ENCODE measurements around the gene GNG12. TPM values are rescaled to one million over a fixed set of nuclear protein-coding genes. Genes with fewer than 3 reads are reported as not detected.

GNG12 gene
- total and polyA plus RNA-seq, 8 donors, result 51.2 to 71.9 (median 57.1) TPM

GRCh38 chr1:67690018-67690363 lies 143.3 kb downstream of the GNG12 start:
- no peak for TF ChIP-seq CTCF (IDR thresholded peaks at IDR 0.05)
- peaks cover 0 to 25% of the 10 kb centered on the region in 2 donors for H3K36me3 ChIP-seq
- H3K9me3 ChIP-seq, result no peaks in the 10 kb centered on the region
- no peak overlapping the region for H3K4me3 ChIP-seq
- H3K4me1 ChIP-seq, result peaks cover 8 to 34% of the 10 kb centered on the region in 2 donors
- intact Hi-C loops (cut with DNase I), result no loop called here
- H3K27me3 ChIP-seq, result no peaks in the 10 kb centered on the region
- peak overlapping the region in 1 of 2 donors; percentile 97 for H3K27ac ChIP-seq
- ATAC-seq, result no peak
- no peak for DNase-seq

GRCh38 chr1:67689267-67690017 lies 143.8 kb downstream of the GNG12 start:
- Histone ChIP-seq H3K4me1 (peaks cover 9 to 36% of the 10 kb centered on the region in 2 donors), H3K27ac (peak overlapping the region in 1 of 2 donors; percentile 97), H3K4me3 (no peak overlapping the region), H3K27me3 (no peaks in the 10 kb centered on the region), H3K9me3 (no peaks in the 10 kb centered on the region), H3K36me3 (peaks cover 0 to 25% of the 10 kb centered on the region in 2 donors)
- no peak for TF ChIP-seq CTCF (IDR thresholded peaks at IDR 0.05)
- ATAC-seq, result no peak
- no peak for DNase-seq
- intact Hi-C loops (cut with DNase I), result loop anchor here in 1 of 2 donors (5.0 kb wide), 1 partner anchor 68 kb away; no protein-coding TSS in a partner anchor

GRCh38 chr1:67688526-67689219 lies 144.6 kb downstream of the GNG12 start:
- no peak for ATAC-seq
- no peak for DNase-seq
- intact Hi-C loops (cut with DNase I), result loop anchor here in 1 of 2 donors (5.0 kb wide), 1 partner anchor 69 kb away; no protein-coding TSS in a partner anchor
- peak overlapping the region in 1 of 2 donors; percentile 97 for H3K27ac ChIP-seq
- no peak overlapping the region for H3K4me3 ChIP-seq
- H3K9me3 ChIP-seq, result no peaks in the 10 kb centered on the region
- H3K4me1 ChIP-seq, result peaks cover 12 to 44% of the 10 kb centered on the region in 2 donors
- H3K27me3 ChIP-seq, result no peaks in the 10 kb centered on the region
- H3K36me3 ChIP-seq, result peaks cover 0 to 25% of the 10 kb centered on the region in 2 donors
- no peak for TF ChIP-seq CTCF (IDR thresholded peaks at IDR 0.05)

GRCh38 chr1:67687649-67688048 lies 145.6 kb downstream of the GNG12 start:
- Histone ChIP-seq H3K27me3 (no peaks in the 10 kb centered on the region), H3K9me3 (no peaks in the 10 kb centered on the region), H3K36me3 (peaks cover 0 to 25% of the 10 kb centered on the region in 2 donors), H3K4me1 (peaks cover 12 to 54% of the 10 kb centered on the region in 2 donors), H3K4me3 (peak overlapping the region in 1 of 2 donors; percentile 86), H3K27ac (peak overlapping the region in 1 of 2 donors; percentile 97)
- intact Hi-C loops (cut with DNase I), result loop anchor here in 1 of 2 donors (5.0 kb wide), 1 partner anchor 70 kb away; no protein-coding TSS in a partner anchor
- TF ChIP-seq CTCF (IDR thresholded peaks at IDR 0.05), result no peak
- ATAC-seq (no peak), DNase-seq (no peak)

GRCh38 chr1:67687198-67687545 lies 146.1 kb downstream of the GNG12 start:
- Histone ChIP-seq H3K27me3 (no peaks in the 10 kb centered on the region), H3K4me1 (peaks cover 12 to 56% of the 10 kb centered on the region in 2 donors), H3K27ac (peak overlapping the region; percentile 94 to 97), H3K9me3 (no peaks in the 10 kb centered on the region), H3K4me3 (peak overlapping the region; percentile 86 to 98), H3K36me3 (peaks cover 0 to 25% of the 10 kb centered on the region in 2 donors)
- intact Hi-C loops (cut with DNase I), result loop anchor here in 1 of 2 donors (5.0 kb wide), 1 partner anchor 70 kb away; no protein-coding TSS in a partner anchor
- TF ChIP-seq CTCF (IDR thresholded peaks at IDR 0.05), result no peak
- DNase-seq (no peak), ATAC-seq (no peak)

Data from left lung (tissue), 10 donors.